Peyer's patch (tissue), 4 donors: ENCODE data around the gene OCA2. TPM values are rescaled to one million over a fixed set of nuclear protein-coding genes. Genes with fewer than 3 reads are reported as not detected.

Experiments
- DNase-seq, 3 donors: peaks; one replicate each; pipeline ENCODE4 v3.0.0-alpha.2; 2017 to 2019
- H3K27ac ChIP-seq, 4 donors: fragments of 200-600 bp; sonication (generic); one replicate each; pipeline ENCODE4 v1.5.1; 2016 to 2019
- H3K27me3 ChIP-seq, 2 donors: fragments of 200-600 bp; sonication (generic); one replicate each; pipeline ENCODE4 v1.5.1; 2019
- H3K36me3 ChIP-seq, 3 donors: fragments of 200-600 bp; sonication (generic); one replicate each; pipeline ENCODE4 v1.5.1; 2016 to 2019
- H3K4me1 ChIP-seq, 4 donors: fragments of 200-600 bp; sonication (generic); one replicate each; pipeline ENCODE4 v1.5.1; 2016 to 2019
- H3K4me3 ChIP-seq, 4 donors: fragments of 200-600 bp; sonication (generic); 1 replicate in 3 of 4; 2 replicates in 1 of 4; pipeline ENCODE4 v1.5.1; 2016 to 2019; ENCODE audit warnings: mild to moderate bottlenecking in 1 of 4
- H3K9me3 ChIP-seq, 4 donors: fragments of 200-600 bp; sonication (generic); one replicate each; pipeline ENCODE4 v1.5.1; 2016 to 2019; ENCODE audit warnings: mild to moderate bottlenecking in 1 of 4
- POLR2A ChIP-seq, 2 donors: fragments of 450-650 bp; IDR thresholded peaks; one replicate each; pipeline ENCODE4 v1.5.1; 2017; ENCODE audit warnings: antibody characterized with exemption in 2 of 2, mild to moderate bottlenecking in 2 of 2, moderate library complexity in 2 of 2
- total RNA-seq, 4 donors: library from RNA; depleted of rRNA; stranded (reverse); fragments of >200 nt; gene quantifications; one replicate each; pipeline ENCODE4 v1.1.0, GENCODE V29; 2016
- TF ChIP-seq, protein P1 (sequence below), 6 experiments: fragments of 450-650 bp in 4 of 6; fragments of 200-600 bp in 2 of 6; sonication (generic) in 1 of 6; IDR thresholded peaks; one replicate each; pipeline ENCODE4 v1.5.1; 2017 to 2019; ENCODE audit warnings: antibody characterized with exemption in 6 of 6, mild to moderate bottlenecking in 3 of 6, moderate library complexity in 1 of 6

Gene OCA2
- total RNA-seq, 4 donors from 2014 or later: 1.4 to 3.0 TPM; not detected in 2

DNA sequence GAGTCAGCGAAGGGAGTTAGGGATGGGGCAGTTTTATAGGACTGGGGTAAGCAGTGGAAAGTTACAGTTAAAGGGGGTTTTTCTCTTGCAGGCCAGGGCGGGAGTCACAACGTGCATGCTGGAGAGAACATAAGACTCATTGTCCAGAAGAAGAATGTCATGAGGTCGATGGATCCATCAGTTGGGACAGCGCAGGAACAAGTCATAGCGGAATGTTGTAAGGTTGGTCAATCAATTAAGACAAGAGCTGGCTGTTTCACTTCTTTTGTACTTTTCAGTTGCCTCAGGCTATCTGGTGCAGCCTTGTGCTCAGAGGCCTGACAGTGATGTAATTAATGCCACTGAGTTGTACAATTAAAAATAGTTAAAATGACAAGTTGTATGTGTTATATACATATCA is 165.6 kb downstream of the OCA2 start:
- Histone ChIP-seq H3K4me3 (no peak overlapping the region), H3K36me3 (no peaks in the 10 kb centered on the region), H3K27me3 (no peaks in the 10 kb centered on the region), H3K27ac (no peak overlapping the region), H3K9me3 (peaks cover 0 to 7% (median 0%) of the 10 kb centered on the region in 4 donors), H3K4me1 (no peaks in the 10 kb centered on the region)
- TF ChIP-seq, protein P1, sequence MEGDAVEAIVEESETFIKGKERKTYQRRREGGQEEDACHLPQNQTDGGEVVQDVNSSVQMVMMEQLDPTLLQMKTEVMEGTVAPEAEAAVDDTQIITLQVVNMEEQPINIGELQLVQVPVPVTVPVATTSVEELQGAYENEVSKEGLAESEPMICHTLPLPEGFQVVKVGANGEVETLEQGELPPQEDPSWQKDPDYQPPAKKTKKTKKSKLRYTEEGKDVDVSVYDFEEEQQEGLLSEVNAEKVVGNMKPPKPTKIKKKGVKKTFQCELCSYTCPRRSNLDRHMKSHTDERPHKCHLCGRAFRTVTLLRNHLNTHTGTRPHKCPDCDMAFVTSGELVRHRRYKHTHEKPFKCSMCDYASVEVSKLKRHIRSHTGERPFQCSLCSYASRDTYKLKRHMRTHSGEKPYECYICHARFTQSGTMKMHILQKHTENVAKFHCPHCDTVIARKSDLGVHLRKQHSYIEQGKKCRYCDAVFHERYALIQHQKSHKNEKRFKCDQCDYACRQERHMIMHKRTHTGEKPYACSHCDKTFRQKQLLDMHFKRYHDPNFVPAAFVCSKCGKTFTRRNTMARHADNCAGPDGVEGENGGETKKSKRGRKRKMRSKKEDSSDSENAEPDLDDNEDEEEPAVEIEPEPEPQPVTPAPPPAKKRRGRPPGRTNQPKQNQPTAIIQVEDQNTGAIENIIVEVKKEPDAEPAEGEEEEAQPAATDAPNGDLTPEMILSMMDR (IDR thresholded peaks at IDR 0.05): no peak
- no peak for TF ChIP-seq POLR2A (IDR thresholded peaks at IDR 0.05)
- no peak for DNase-seq

DNA sequence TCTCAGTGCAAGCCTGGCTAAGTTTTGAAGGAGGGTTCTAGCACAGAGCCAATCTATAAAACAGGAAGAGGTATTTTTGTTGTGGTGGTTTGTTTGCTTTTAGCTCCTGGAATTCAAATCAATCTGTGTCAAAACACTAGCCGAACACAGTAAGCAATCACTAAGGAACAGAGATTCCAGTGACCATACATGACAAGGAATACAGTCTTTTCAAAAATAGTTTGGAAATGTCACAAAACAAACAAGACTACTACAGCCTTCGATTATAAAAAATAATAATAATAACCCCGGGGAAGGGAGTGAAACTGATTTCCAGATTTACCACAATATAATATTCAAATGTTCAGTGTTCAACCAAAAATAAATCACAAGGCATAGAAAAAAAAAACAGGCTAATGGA is 166.5 kb downstream of the OCA2 start:
- Histone ChIP-seq H3K4me3 (no peak overlapping the region), H3K36me3 (no peaks in the 10 kb centered on the region), H3K9me3 (peaks cover 0 to 7% (median 0%) of the 10 kb centered on the region in 4 donors), H3K27me3 (no peaks in the 10 kb centered on the region), H3K27ac (no peak overlapping the region), H3K4me1 (no peaks in the 10 kb centered on the region)
- no peak for TF ChIP-seq POLR2A (IDR thresholded peaks at IDR 0.05)
- TF ChIP-seq, protein P1 (IDR thresholded peaks at IDR 0.05): no peak
- DNase-seq: no peak

DNA sequence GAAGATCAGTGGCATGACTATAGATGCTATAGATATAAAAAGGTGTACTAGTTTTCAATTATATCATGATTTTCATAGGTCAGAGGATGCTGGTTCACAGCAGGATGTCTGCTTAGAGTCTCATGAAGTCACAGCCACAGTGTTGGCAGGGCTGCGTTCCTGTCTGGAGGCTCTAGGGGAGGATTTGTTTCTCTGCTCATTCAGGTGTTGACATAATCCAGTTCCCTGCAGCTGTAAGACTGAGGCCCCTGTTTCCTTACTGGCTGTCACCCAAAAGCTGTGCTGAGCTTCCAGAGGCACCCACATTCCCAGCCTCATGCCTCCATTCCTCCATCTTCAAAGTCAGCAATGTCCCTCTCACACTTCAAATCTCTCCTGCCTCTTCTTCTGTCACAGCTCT is 170.7 kb downstream of the OCA2 start:
- TF ChIP-seq, protein P1 (IDR thresholded peaks at IDR 0.05): no peak
- no peak for TF ChIP-seq POLR2A (IDR thresholded peaks at IDR 0.05)
- no peak for DNase-seq
- Histone ChIP-seq H3K4me3 (no peak overlapping the region), H3K36me3 (no peaks in the 10 kb centered on the region), H3K27ac (no peak overlapping the region), H3K27me3 (no peaks in the 10 kb centered on the region), H3K9me3 (peaks cover 0 to 6% (median 0%) of the 10 kb centered on the region in 4 donors), H3K4me1 (no peaks in the 10 kb centered on the region)

DNA sequence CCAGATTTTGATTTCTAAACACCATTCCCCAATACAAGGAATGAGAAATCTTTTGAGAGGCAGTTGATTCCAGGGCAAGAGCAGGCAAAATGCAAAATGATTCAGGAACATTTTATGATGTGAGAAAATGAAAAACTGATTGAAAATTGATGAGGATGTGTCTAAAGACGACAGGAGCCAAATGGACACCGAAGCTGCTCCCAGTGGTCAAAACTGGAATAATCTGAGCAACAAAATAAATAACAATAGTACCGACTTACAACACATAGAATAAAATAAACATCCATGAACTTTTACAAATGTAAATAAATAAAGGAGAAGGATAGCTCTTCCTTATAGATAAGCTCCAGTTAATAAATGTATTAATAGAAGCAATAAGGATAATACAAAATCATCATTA is 186.8 kb downstream of the OCA2 start:
- H3K9me3 ChIP-seq: no peaks in the 10 kb centered on the region
- TF ChIP-seq, protein P1 (IDR thresholded peaks at IDR 0.05): peak in 1 of 6 experiments; percentile 5
- TF ChIP-seq POLR2A (IDR thresholded peaks at IDR 0.05): no peak
- no peak overlapping the region for H3K27ac ChIP-seq
- H3K27me3 ChIP-seq: no peaks in the 10 kb centered on the region
- H3K4me1 ChIP-seq: no peaks in the 10 kb centered on the region
- no peak overlapping the region for H3K4me3 ChIP-seq
- DNase-seq: no peak
- no peaks in the 10 kb centered on the region for H3K36me3 ChIP-seq

DNA sequence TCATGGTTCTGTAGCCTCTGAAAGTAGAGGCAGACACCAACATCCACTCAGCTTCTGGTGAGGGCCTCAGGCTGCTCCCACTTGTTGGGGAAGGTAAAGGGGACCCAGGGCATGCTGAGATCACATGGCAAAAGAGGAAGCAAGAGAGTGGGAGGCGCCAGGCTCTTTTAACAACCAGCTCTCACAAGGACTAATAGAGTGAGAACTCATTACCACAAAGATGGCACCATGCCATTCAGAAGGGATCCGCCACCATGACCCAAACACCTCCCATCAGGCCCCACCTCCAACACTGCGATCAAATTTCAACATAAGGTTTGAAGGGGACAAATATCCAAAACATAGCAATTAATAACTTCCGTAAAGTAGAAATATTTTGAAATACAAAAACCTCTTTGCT is 192.3 kb downstream of the OCA2 start:
- H3K4me1 ChIP-seq: no peaks in the 10 kb centered on the region

More for the DNA sequence above, 192.3 kb downstream of the OCA2 start:
- DNase-seq: no peak
- Histone ChIP-seq H3K9me3 (peaks cover 0 to 5% (median 0%) of the 10 kb centered on the region in 4 donors), H3K27ac (no peak overlapping the region), H3K27me3 (no peaks in the 10 kb centered on the region), H3K36me3 (no peaks in the 10 kb centered on the region), H3K4me3 (no peak overlapping the region)
- TF ChIP-seq, protein P1 (IDR thresholded peaks at IDR 0.05): no peak
- TF ChIP-seq POLR2A (IDR thresholded peaks at IDR 0.05): no peak
